ENCODE results near the gene MAGEL2. TPM values are rescaled to one million over a fixed set of nuclear protein-coding genes. Genes with fewer than 3 reads are reported as not detected.
A peak's percentile ranks its signal among the peaks of the same experiment; 100 is the strongest.

MAGEL2 gene
- total and polyA plus RNA-seq, 2 of the 8 experiments (the other 6 are each of a cell fraction or from before 2014, with no cell fraction given) = 0.63 to 4.5 TPM

- ChIA-PET POLR2A (ENCODE audit: partially characterized antibody) (no interaction called here), CTCF (ENCODE audit: partially characterized antibody) (interaction anchor here (0.7 to 1.8 kb wide), 7 partner anchors 9 to 229 kb away, joined by 3 to 5 read pairs (median 4); no protein-coding TSS in a partner anchor)
- 44% methylated on average over 6 of the region's 6 CpGs; no CpG with 5 or more reads in 1 of the 2 experiments for WGBS, 2 experiments (ENCODE audit: extremely low coverage in 1 of 2, insufficient coverage in 1 of 2, insufficient read length in 1 of 2, insufficient replicate concordance in 2 of 2, low coverage in 1 of 2, low lambda C conversion rate in 2 of 2, missing lambda C conversion rate in 1 of 2)
- H2AK5ac ChIP-seq (ENCODE audit: low read depth, low read length) = no peak overlapping the region
- FAIRE-seq (no peak), DNase-seq (ENCODE audit: low read depth in 1 of 2, low spot score in 2 of 2) (peak in 1 of 2 experiments; percentile 77)
- no peak overlapping the region for H3K14ac ChIP-seq (ENCODE audit: insufficient read length)
- no peak overlapping the region for H3K23ac ChIP-seq (ENCODE audit: insufficient read length)
- no peak overlapping the region for H4K5ac ChIP-seq (ENCODE audit: insufficient read length, low read depth, low read length)
- H3K4me3 ChIP-seq (ENCODE audit: extremely low read depth in 1 of 4, insufficient read depth in 2 of 4, low read depth in 3 of 4, low read length in 4 of 4) = no peak overlapping the region
- no peak overlapping the region for H2BK15ac ChIP-seq (ENCODE audit: low read length)
- H3K27ac ChIP-seq (ENCODE audit: low read depth, low read length) = no peak overlapping the region
- H2AFZ ChIP-seq (ENCODE audit: low read length) = no peak overlapping the region
- H4K8ac ChIP-seq (ENCODE audit: extremely low read depth, insufficient read depth, low read length) = no peak overlapping the region
- H3K9me3 ChIP-seq (ENCODE audit: insufficient read depth in 2 of 2, low read depth in 1 of 2, low read length in 1 of 2) = peaks cover 0 to 55% of the 10 kb centered on the region in 2 experiments; a peak in 2 of 4 replicates
- H3K36me3 ChIP-seq (ENCODE audit: control insufficient read depth in 2 of 4, insufficient read depth in 4 of 4, low read length in 3 of 4) = peaks cover 0 to 3% (median 0%) of the 10 kb centered on the region in 4 experiments; a peak in 1 of 8 replicates
- no peak overlapping the region for H2BK12ac ChIP-seq (ENCODE audit: low read depth, low read length)
- H2BK120ac ChIP-seq (replicated peaks; ENCODE audit: low read depth, low read length) = no peak overlapping the region
- H3K23me2 ChIP-seq (ENCODE audit: low read depth, low read length) = peaks cover 4% of the 10 kb centered on the region; the same call in 1 of the 2 replicates
- H2BK5ac ChIP-seq (ENCODE audit: low read depth, low read length) = no peak overlapping the region
- H3K4me1 ChIP-seq (replicated peaks in 1 of 4; ENCODE audit: control insufficient read depth in 3 of 4, insufficient read depth in 4 of 4, low read length in 3 of 4) = no peaks in the 10 kb centered on the region; a peak in 4 of 7 replicates
- peak; percentile 56 to 61 for TF ChIP-seq RAD21 (IDR thresholded peaks at IDR 0.05 in 1 of 2, conservative IDR thresholded peaks at IDR 0.05 in 1 of 2; ENCODE audit: low read depth in 2 of 2, low read length in 2 of 2)
- TF ChIP-seq CTCF (IDR thresholded peaks at IDR 0.05; ENCODE audit: control extremely low read depth in 1 of 3, insufficient read depth in 1 of 3, low read depth in 1 of 3, low read length in 3 of 3) = peak; percentile 46 to 66 (median 57); a peak in 3 of 4 replicates
- TF ChIP-seq PHF8 (conservative IDR thresholded peaks at IDR 0.05; ENCODE audit: low read depth, low read length) = no peak
- TF ChIP-seq E2F6 (IDR thresholded peaks at IDR 0.05) = no peak
- no peak for TF ChIP-seq RXRA (IDR thresholded peaks at IDR 0.05; ENCODE audit: insufficient read depth, low read depth, low read length)
- peaks cover 4 to 20% (median 8%) of the 10 kb centered on the region in 4 experiments; a peak in 6 of 7 replicates for H3K27me3 ChIP-seq (replicated peaks in 1 of 4; ENCODE audit: control insufficient read depth in 3 of 4, extremely low read depth in 1 of 4, insufficient read depth in 3 of 4, low read length in 3 of 4)
- no peak overlapping the region for H3K18ac ChIP-seq (ENCODE audit: extremely low read depth, low read length)
- no peaks in the 10 kb centered on the region for H4K20me1 ChIP-seq (replicated peaks in 1 of 2; ENCODE audit: control insufficient read depth in 1 of 2, insufficient read depth in 2 of 2, low read length in 2 of 2)
- H3K9ac ChIP-seq (replicated peaks in 1 of 4; ENCODE audit: extremely low read depth in 1 of 4, low read depth in 3 of 4, low read length in 3 of 4) = no peak overlapping the region
- no peak overlapping the region for H2BK20ac ChIP-seq (ENCODE audit: low read length)
- H3K79me2 ChIP-seq (ENCODE audit: control insufficient read depth in 1 of 2, insufficient read depth in 2 of 2, low read length in 2 of 2) = no peaks in the 10 kb centered on the region
- H3K4ac ChIP-seq (replicated peaks; ENCODE audit: insufficient read length, low read depth, low read length) = no peak overlapping the region
- no peak overlapping the region for H4K91ac ChIP-seq (replicated peaks; ENCODE audit: insufficient read length, low read length)
- no peaks in the 10 kb centered on the region for H3K79me1 ChIP-seq (ENCODE audit: low read depth, low read length)
- peak overlapping the region in 1 of 2 experiments; percentile 89; a peak in 1 of 4 replicates for H3K4me2 ChIP-seq (ENCODE audit: insufficient read depth in 1 of 2, low read depth in 2 of 2, low read length in 2 of 2)
- no peak overlapping the region for H3K56ac ChIP-seq (replicated peaks; ENCODE audit: insufficient read length, low read depth, low read length)
Observed at GRCh38 chr15:23648920-23649515, 1.4 kb upstream of the MAGEL2 start.
